GM21619 (cell line): ENCODE measurements around the gene ID3.
"Not testable (repeated sequence)": the region's sequence is repeated elsewhere in the genome, so short reads cannot be mapped to it uniquely, and the experiment has no call there.

Experiments
- ATAC-seq: cut with Tn5 transposase; IDR thresholded peaks from one replicate; pipeline ENCODE4 v1.9.1; 2021; ENCODE audit not compliant: unreplicated experiment

The ID3 gene

GRCh38 chr1:23553231-23554126 is 5.8 kb downstream of the ID3 start:
- no peak for ATAC-seq

- ATAC-seq, result no peak
Measured at GRCh38 chr1:23551849-23552248, 7.5 kb downstream of the ID3 start.

- no peak for ATAC-seq
Measured at GRCh38 chr1:23548704-23549143, 10.6 kb downstream of the ID3 start.

GRCh38 chr1:23546897-23547584 is 12.3 kb downstream of the ID3 start:
- ATAC-seq, result no peak

DNA sequence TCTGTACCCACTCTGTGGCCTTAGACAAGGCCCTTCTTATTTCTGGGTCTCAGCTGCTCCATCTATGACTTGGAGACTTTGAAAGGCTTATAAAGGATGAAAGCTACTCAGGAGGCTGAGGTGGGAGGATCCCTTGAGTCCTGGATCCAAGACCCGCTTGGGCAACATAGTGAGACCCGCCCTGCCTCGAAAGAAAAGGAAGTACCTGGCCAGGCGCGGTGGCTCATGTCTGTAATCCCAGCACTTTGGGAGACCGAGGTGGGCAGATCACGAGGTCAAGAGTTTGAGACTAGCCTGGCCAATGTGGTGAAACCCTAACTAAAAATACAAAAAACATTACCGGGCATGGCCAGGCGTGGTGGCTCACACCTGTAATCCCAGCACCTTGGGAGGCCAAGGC is 13.4 kb downstream of the ID3 start:
- ATAC-seq, result no peak

- no peak for ATAC-seq
Measured at GRCh38 chr1:23544444-23545389, 14.6 kb downstream of the ID3 start.

DNA sequence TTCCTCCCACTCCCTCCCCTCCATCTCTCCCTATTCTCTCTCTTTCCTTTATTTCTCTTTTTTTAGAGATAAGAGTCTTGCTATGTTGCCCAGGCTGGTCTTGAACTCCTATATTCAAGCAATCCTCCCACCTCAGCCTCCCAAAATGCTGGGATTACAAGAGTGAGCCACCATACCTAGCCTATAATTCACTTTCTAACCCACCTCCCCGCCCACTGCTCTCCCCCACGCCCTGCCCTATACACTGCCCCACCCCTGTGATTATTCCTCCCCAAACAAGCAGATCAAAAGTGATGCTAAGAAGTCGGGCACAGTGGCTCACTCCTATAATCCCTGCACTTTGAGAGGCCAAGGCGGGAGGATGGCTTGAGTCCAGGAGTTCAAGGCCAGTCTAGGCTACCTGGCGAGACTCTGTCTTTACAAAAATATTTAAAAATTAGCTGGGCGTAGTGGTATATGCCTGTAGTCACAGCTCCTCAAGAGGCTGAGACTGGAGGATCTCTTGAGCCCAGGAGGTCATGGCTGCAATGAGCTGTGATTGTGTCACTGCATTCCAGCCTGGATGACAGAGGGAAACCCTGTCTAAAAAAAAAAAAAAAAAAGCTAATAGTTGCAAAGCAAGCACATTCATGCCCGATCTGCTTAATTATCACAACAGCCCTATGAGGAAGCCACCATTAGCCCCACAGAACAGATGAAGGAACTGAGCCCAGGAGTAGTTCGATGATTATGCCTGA is 15.4 kb downstream of the ID3 start:
- ATAC-seq, result no peak

GRCh38 chr1:23542940-23543339 is 16.4 kb downstream of the ID3 start:
- ATAC-seq, result not testable (repeated sequence)

- ATAC-seq, result peak; percentile 77
Measured at GRCh38 chr1:23539698-23540266, 19.5 kb downstream of the ID3 start.

DNA sequence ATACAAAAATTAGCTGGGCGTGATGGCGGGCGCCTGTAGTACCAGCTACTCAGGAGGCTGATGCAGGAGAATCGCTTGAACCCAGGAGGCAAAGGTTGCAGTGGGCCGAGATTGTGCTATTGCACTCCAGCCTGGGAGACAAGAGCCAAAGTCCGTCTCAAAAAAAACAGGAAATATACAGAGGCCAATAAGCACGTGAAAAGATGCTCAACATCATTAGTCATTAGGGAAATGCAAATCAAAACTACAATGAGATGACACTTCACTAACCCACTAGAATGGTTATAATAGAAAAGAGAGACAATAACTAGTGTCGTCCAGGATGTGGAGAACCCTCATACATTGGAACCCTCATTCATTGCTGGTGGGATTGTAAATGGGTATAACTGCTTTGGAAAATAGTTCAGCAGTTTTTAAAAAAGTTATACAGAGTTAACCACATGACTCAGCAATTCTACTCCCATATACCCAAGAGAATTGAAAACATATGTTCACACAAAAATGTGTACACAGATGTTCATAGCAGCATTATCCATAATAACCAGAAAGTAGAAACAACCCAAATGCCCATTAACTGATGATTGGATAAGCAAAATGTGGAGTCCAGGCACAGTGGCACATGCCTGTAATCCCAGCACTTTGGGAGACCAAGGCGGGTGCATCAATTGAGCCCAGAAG is 21.9 kb downstream of the ID3 start:
- no peak for ATAC-seq

DNA sequence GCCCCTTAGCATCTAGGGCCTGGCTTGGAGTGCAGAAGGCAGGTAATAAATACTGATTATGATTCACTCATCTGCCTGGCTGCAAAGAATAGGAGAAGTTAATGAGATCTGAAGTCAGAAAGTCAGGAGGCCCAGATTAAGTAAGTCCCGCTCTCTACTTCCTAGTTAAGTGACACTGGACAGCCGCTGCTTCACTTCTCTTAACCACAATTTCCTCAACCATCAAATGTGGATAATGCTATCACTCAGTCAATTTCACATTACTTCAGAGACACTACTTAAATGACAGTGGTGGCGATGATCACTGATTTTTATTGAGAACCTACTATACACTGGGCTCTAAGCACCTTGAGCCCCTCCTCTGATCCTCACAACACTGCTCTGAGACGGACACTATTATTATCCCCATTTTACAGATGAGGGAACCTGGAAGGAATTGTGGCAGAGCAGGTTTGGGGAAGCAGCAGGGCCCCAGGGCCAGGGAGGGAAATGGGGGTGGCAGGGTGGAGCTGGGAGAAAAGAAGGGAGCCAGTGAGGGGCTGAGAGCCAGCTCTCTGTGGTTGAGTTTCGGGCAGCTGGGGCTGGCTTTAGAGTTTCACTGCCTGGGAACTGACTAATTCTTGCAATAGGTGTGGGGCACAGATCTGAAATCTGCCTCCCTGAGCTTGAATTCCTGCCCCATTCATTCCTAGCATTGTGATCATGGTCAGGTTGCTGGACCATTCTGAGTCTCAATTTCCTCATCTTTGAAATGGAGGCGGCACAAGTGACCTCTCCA is 25.9 kb downstream of the ID3 start:
- ATAC-seq, result no peak

GRCh38 chr1:23531562-23532094 is 27.7 kb downstream of the ID3 start:
- ATAC-seq, result no peak

GRCh38 chr1:23530747-23531561 is 28.3 kb downstream of the ID3 start, which contains the start of gene E2F2:
E2F2 (minus strand) TSS chr1:23531233; CDS start chr1:23530793, 440 bp downstream.
- peak; percentile 48 for ATAC-seq

- no peak for ATAC-seq
Measured at GRCh38 chr1:23530087-23530746, 29.1 kb downstream of the ID3 start.

GRCh38 chr1:23529146-23530086 is 29.9 kb downstream of the ID3 start:
- no peak for ATAC-seq
